HCT116 (cell line): ENCODE results near the gene SOX30.

Experiments
- CEBPB ChIP-seq: IDR thresholded peaks from 2 replicates; pipeline ENCODE4 v1.6.1; 2012; ENCODE audit warnings: low read depth
- CTCF ChIP-seq, 3 experiments: fragments of 200-600 bp in 1 of 3; sonication (generic) in 1 of 3; IDR thresholded peaks in 2 of 3; conservative IDR thresholded peaks in 1 of 3; 2 replicates each; pipeline ENCODE4 v1.5.1; 2012 to 2017; ENCODE audit warnings: low read depth in 2 of 3, low read length in 2 of 3, antibody characterized with exemption in 1 of 3, borderline replicate concordance in 1 of 3, control low read depth in 1 of 3, mild to moderate bottlenecking in 1 of 3, mixed read lengths in 1 of 3, mixed run types in 1 of 3, moderate library complexity in 1 of 3; ENCODE audit not compliant: insufficient read depth in 1 of 3
- FOSL1 ChIP-seq: IDR thresholded peaks from 2 replicates; pipeline ENCODE4 v1.6.1; 2012; ENCODE audit warnings: low read depth
- JUND ChIP-seq: IDR thresholded peaks from 2 replicates; pipeline ENCODE4 v1.6.1; 2012
- POLR2AphosphoS5 ChIP-seq: IDR thresholded peaks from 2 replicates; pipeline ENCODE4 v1.6.1; 2011; ENCODE audit warnings: mild to moderate bottlenecking, low read depth, low read length, moderate library complexity
- RAD21 ChIP-seq: IDR thresholded peaks from 2 replicates; pipeline ENCODE4 v1.6.1; 2012; ENCODE audit warnings: low read depth, mild to moderate bottlenecking
- REST ChIP-seq: IDR thresholded peaks from 2 replicates; pipeline ENCODE4 v1.6.1; 2012; ENCODE audit warnings: low read depth
- SIN3A ChIP-seq: IDR thresholded peaks from 2 replicates; pipeline ENCODE4 v1.6.1; 2012; ENCODE audit warnings: low read depth
- ZNF274 ChIP-seq: fragments of 200-500 bp; sonication (Bioruptor generic); IDR thresholded peaks from 2 replicates; pipeline ENCODE4 v1.6.1; 2014; ENCODE audit warnings: mild to moderate bottlenecking, low read depth, low read length, inconsistent platforms
- TF ChIP-seq, protein P1 (sequence below): IDR thresholded peaks from 2 replicates; pipeline ENCODE4 v1.6.1; 2012

- TF ChIP-seq CEBPB, result no peak
- TF ChIP-seq CTCF (IDR thresholded peaks at IDR 0.05 in 2 of 3, conservative IDR thresholded peaks at IDR 0.05 in 1 of 3; ENCODE audit: borderline replicate concordance in 1 of 3, insufficient read depth in 1 of 3, low read depth in 2 of 3, low read length in 2 of 3), result no peak
- no peak for TF ChIP-seq SIN3A
- TF ChIP-seq POLR2AphosphoS5, result no peak
- TF ChIP-seq, protein P1, sequence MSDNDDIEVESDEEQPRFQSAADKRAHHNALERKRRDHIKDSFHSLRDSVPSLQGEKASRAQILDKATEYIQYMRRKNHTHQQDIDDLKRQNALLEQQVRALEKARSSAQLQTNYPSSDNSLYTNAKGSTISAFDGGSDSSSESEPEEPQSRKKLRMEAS, result no peak
- no peak for TF ChIP-seq REST
- TF ChIP-seq FOSL1, result no peak
- no peak for TF ChIP-seq ZNF274
- TF ChIP-seq JUND, result no peak
- no peak for TF ChIP-seq RAD21
Observed at GRCh38 chr5:157594675-157595459, 57.4 kb downstream of the SOX30 start.
